ENCODE results near the gene SIAH3. TPM values are rescaled to one million over a fixed set of nuclear protein-coding genes. Genes with fewer than 3 reads are reported as not detected.

SIAH3 gene
- total RNA-seq, 2 experiments from 2014 or later = 0.07 to 0.11 TPM

- POLR2A ChIA-PET = no interaction called here
- Mint-ChIP-seq H3K4me3 (no peak overlapping the region), H3K9me3 (peaks cover 2% of the 10 kb centered on the region), H3K27ac (no peak overlapping the region), H3K27me3 (no peaks in the 10 kb centered on the region), H3K36me3 (ENCODE audit: low read depth) (no peaks in the 10 kb centered on the region), H3K4me1 (ENCODE audit: low read depth) (no peaks in the 10 kb centered on the region)
- DNase-seq = no peak
- CTCF ChIA-PET = no interaction called here
- ATAC-seq = no peak
- no peak for TF ChIP-seq CTCF (IDR thresholded peaks at IDR 0.05)
- intact Hi-C loops (cut with micrococcal nuclease) = no loop called here
Observed at GRCh38 chr13:45775401-45775963, 76.1 kb downstream of the SIAH3 start.

- Mint-ChIP-seq H3K9me3 (peaks cover 2% of the 10 kb centered on the region), H3K4me1 (ENCODE audit: low read depth) (no peaks in the 10 kb centered on the region), H3K4me3 (no peak overlapping the region), H3K36me3 (ENCODE audit: low read depth) (no peaks in the 10 kb centered on the region), H3K27ac (no peak overlapping the region), H3K27me3 (no peaks in the 10 kb centered on the region)
- DNase-seq (no peak), ATAC-seq (no peak)
- ChIA-PET CTCF (no interaction called here), POLR2A (no interaction called here)
- intact Hi-C loops (cut with micrococcal nuclease) = no loop called here
- TF ChIP-seq CTCF (IDR thresholded peaks at IDR 0.05) = no peak
Observed at GRCh38 chr13:45773944-45774343, 77.6 kb downstream of the SIAH3 start.

GRCh38 chr13:45773236-45773635 is 78.3 kb downstream of the SIAH3 start:
- ChIA-PET POLR2A (no interaction called here), CTCF (no interaction called here)
- no peak for TF ChIP-seq CTCF (IDR thresholded peaks at IDR 0.05)
- Mint-ChIP-seq H3K27me3 (no peaks in the 10 kb centered on the region), H3K27ac (no peak overlapping the region), H3K36me3 (ENCODE audit: low read depth) (no peaks in the 10 kb centered on the region), H3K9me3 (peaks cover 2% of the 10 kb centered on the region), H3K4me3 (no peak overlapping the region), H3K4me1 (ENCODE audit: low read depth) (no peaks in the 10 kb centered on the region)
- intact Hi-C loops (cut with micrococcal nuclease) = no loop called here
- no peak for ATAC-seq
- no peak for DNase-seq

GRCh38 chr13:45770886-45771285 is 80.7 kb downstream of the SIAH3 start:
- POLR2A ChIA-PET = interaction anchor here (0.5 kb wide), 1 partner anchor 183 kb away, joined by 3 read pairs; no protein-coding TSS in a partner anchor
- intact Hi-C loops (cut with micrococcal nuclease) = no loop called here
- ATAC-seq (no peak), DNase-seq (no peak)
- TF ChIP-seq CTCF (IDR thresholded peaks at IDR 0.05) = no peak
- peaks cover 2% of the 10 kb centered on the region for H3K9me3 Mint-ChIP-seq
- H3K27ac Mint-ChIP-seq = no peak overlapping the region
- H3K4me1 Mint-ChIP-seq (ENCODE audit: low read depth) = no peaks in the 10 kb centered on the region
- H3K36me3 Mint-ChIP-seq (ENCODE audit: low read depth) = no peaks in the 10 kb centered on the region
- H3K27me3 Mint-ChIP-seq = no peaks in the 10 kb centered on the region
- no peak overlapping the region for H3K4me3 Mint-ChIP-seq
- CTCF ChIA-PET = interaction anchor here (1.6 kb wide), 1 partner anchor 148 kb away, joined by 3 read pairs; no protein-coding TSS in a partner anchor

- TF ChIP-seq CTCF (IDR thresholded peaks at IDR 0.05) = no peak
- H3K4me1 Mint-ChIP-seq (ENCODE audit: low read depth) = no peaks in the 10 kb centered on the region
- POLR2A ChIA-PET = no interaction called here
- H3K27me3 Mint-ChIP-seq = no peaks in the 10 kb centered on the region
- no peak overlapping the region for H3K4me3 Mint-ChIP-seq
- H3K27ac Mint-ChIP-seq = no peak overlapping the region
- CTCF ChIA-PET = interaction anchor here (1.6 kb wide), 1 partner anchor 146 kb away, joined by 3 read pairs; no protein-coding TSS in a partner anchor
- intact Hi-C loops (cut with micrococcal nuclease) = no loop called here
- no peaks in the 10 kb centered on the region for H3K36me3 Mint-ChIP-seq (ENCODE audit: low read depth)
- ATAC-seq (no peak), DNase-seq (no peak)
- peaks cover 2% of the 10 kb centered on the region for H3K9me3 Mint-ChIP-seq
Observed at GRCh38 chr13:45768656-45769479, 82.7 kb downstream of the SIAH3 start.

Measured in activated CD8-positive, alpha-beta T cell treated with anti-CD3 and anti-CD28 coated beads for 36 hours (primary cell).